Esophagus squamous epithelium (tissue), 4 donors: ENCODE results near the gene SEPTIN5.

Experiments
- POLR2A ChIP-seq, 4 donors: fragments of 450-650 bp; IDR thresholded peaks; one replicate each; pipeline ENCODE4 v1.6.1; 2017; ENCODE audit warnings: antibody characterized with exemption in 4 of 4, mild to moderate bottlenecking in 4 of 4, moderate library complexity in 3 of 4
- TF ChIP-seq, protein P1 (sequence below), 6 experiments: fragments of 450-650 bp in 4 of 6; fragments of 200-600 bp in 2 of 6; sonication (generic) in 2 of 6; IDR thresholded peaks; one replicate each; pipeline ENCODE4 v1.5.1; 2016 to 2019; ENCODE audit warnings: antibody characterized with exemption in 6 of 6, mild to moderate bottlenecking in 4 of 6, moderate library complexity in 4 of 6

DNA sequence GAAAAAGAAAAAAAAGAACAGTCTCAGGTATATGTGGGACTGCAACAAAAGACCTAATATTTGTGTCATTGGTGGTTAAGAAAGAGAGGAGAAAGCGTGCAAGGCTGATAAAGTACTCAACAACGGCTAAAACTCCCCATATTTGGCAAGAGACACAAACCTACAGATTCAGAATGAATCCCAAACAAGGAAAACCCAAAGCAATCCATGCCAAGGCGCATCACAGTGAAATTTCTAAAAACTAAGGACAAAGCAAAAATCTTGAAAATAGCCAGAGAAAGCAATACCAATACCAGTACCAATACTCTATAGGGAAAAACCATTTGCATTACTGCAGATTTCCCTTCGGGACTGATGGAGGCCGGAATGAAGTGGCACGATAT is 32.4 kb upstream of the SEPTIN5 start:
- TF ChIP-seq, protein P1, sequence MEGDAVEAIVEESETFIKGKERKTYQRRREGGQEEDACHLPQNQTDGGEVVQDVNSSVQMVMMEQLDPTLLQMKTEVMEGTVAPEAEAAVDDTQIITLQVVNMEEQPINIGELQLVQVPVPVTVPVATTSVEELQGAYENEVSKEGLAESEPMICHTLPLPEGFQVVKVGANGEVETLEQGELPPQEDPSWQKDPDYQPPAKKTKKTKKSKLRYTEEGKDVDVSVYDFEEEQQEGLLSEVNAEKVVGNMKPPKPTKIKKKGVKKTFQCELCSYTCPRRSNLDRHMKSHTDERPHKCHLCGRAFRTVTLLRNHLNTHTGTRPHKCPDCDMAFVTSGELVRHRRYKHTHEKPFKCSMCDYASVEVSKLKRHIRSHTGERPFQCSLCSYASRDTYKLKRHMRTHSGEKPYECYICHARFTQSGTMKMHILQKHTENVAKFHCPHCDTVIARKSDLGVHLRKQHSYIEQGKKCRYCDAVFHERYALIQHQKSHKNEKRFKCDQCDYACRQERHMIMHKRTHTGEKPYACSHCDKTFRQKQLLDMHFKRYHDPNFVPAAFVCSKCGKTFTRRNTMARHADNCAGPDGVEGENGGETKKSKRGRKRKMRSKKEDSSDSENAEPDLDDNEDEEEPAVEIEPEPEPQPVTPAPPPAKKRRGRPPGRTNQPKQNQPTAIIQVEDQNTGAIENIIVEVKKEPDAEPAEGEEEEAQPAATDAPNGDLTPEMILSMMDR (IDR thresholded peaks at IDR 0.05), result no peak
- no peak for TF ChIP-seq POLR2A (IDR thresholded peaks at IDR 0.05)
